ENCODE results near the gene SIL1. TPM values are rescaled to one million over a fixed set of nuclear protein-coding genes. Genes with fewer than 3 reads are reported as not detected.

SIL1 gene
- total RNA-seq, 1 experiment from 2014 or later, result 22.0 TPM

GRCh38 chr5:139212486-139212885, 14.3 kb upstream of the SIL1 start:
- BruUV-seq (replicated peaks), result no TSS peak
- H3K4me3 ChIP-seq (ENCODE audit: low read depth, low read length, poor library complexity, severe bottlenecking), result no peak overlapping the region
- no peaks in the 10 kb centered on the region for H3K27me3 ChIP-seq (replicated peaks; ENCODE audit: insufficient read depth, low read depth, low read length, poor library complexity)
- H3K36me3 ChIP-seq (ENCODE audit: insufficient read depth, low read length, poor library complexity, severe bottlenecking), result no peaks in the 10 kb centered on the region
- DNase-seq (ENCODE audit: low spot score), result no peak
- ChIA-PET POLR2A (ENCODE audit: low non-redundant PET) (no interaction called here), CTCF (no interaction called here)
- intact Hi-C loops (cut with micrococcal nuclease; ENCODE audit: unreplicated experiment), result no loop called here
- H3K4me1 ChIP-seq (ENCODE audit: insufficient read depth, low read length, poor library complexity, severe bottlenecking), result peaks cover 9% of the 10 kb centered on the region
- H3K9me3 ChIP-seq (ENCODE audit: low read depth, low read length, poor library complexity, severe bottlenecking), result no peaks in the 10 kb centered on the region
- TF ChIP-seq EZH2 (IDR thresholded peaks at IDR 0.05; ENCODE audit: borderline replicate concordance, low read depth, low read length, poor library complexity, severe bottlenecking), result no peak
- TF ChIP-seq, protein P1, sequence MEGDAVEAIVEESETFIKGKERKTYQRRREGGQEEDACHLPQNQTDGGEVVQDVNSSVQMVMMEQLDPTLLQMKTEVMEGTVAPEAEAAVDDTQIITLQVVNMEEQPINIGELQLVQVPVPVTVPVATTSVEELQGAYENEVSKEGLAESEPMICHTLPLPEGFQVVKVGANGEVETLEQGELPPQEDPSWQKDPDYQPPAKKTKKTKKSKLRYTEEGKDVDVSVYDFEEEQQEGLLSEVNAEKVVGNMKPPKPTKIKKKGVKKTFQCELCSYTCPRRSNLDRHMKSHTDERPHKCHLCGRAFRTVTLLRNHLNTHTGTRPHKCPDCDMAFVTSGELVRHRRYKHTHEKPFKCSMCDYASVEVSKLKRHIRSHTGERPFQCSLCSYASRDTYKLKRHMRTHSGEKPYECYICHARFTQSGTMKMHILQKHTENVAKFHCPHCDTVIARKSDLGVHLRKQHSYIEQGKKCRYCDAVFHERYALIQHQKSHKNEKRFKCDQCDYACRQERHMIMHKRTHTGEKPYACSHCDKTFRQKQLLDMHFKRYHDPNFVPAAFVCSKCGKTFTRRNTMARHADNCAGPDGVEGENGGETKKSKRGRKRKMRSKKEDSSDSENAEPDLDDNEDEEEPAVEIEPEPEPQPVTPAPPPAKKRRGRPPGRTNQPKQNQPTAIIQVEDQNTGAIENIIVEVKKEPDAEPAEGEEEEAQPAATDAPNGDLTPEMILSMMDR (conservative IDR thresholded peaks at IDR 0.05; ENCODE audit: low read depth, low read length), result no peak
- no peak overlapping the region for H3K27ac ChIP-seq (ENCODE audit: low read depth, low read length, poor library complexity, severe bottlenecking)

DNA sequence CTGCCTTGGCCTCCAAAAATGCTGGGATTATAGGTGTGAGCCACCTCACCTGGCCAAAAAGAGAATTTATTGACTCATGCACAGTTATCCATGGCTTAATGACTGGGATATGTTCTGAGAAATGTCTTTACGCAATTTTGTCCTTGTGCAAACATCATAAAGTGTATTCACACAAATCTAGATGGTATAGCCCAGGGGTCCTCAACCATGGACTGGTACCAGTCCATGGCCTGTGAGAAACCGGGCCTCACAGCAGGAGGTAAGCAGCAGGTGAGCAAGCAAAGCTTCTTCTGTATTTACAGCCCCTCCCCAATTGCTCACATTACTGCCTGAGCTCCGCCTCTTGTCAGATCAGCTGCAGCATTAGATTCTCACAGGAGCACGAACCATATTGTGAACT, 12.4 kb upstream of the SIL1 start:
- Histone ChIP-seq H3K27ac (ENCODE audit: low read depth, low read length, poor library complexity, severe bottlenecking) (no peak overlapping the region), H3K4me1 (ENCODE audit: insufficient read depth, low read length, poor library complexity, severe bottlenecking) (peaks cover 7% of the 10 kb centered on the region), H3K4me3 (ENCODE audit: low read depth, low read length, poor library complexity, severe bottlenecking) (no peak overlapping the region), H3K9me3 (ENCODE audit: low read depth, low read length, poor library complexity, severe bottlenecking) (no peaks in the 10 kb centered on the region), H3K36me3 (ENCODE audit: insufficient read depth, low read length, poor library complexity, severe bottlenecking) (no peaks in the 10 kb centered on the region), H3K27me3 (replicated peaks; ENCODE audit: insufficient read depth, low read depth, low read length, poor library complexity) (no peaks in the 10 kb centered on the region)
- no peak for TF ChIP-seq EZH2 (IDR thresholded peaks at IDR 0.05; ENCODE audit: borderline replicate concordance, low read depth, low read length, poor library complexity, severe bottlenecking)
- TF ChIP-seq, protein P1 (conservative IDR thresholded peaks at IDR 0.05; ENCODE audit: low read depth, low read length), result no peak
- POLR2A ChIA-PET (ENCODE audit: low non-redundant PET), result no interaction called here
- DNase-seq (ENCODE audit: low spot score), result no peak
- no TSS peak for BruUV-seq (replicated peaks)
- intact Hi-C loops (cut with micrococcal nuclease; ENCODE audit: unreplicated experiment), result no loop called here
- CTCF ChIA-PET, result no interaction called here

GRCh38 chr5:139207297-139208000, 9.3 kb upstream of the SIL1 start:
- ChIA-PET POLR2A (ENCODE audit: low non-redundant PET) (no interaction called here), CTCF (interaction anchor here (0.6 kb wide), 1 partner anchor 277 kb away, joined by 9 read pairs; no protein-coding TSS in a partner anchor)
- no peak for DNase-seq (ENCODE audit: low spot score)
- intact Hi-C loops (cut with micrococcal nuclease; ENCODE audit: unreplicated experiment), result no loop called here
- Histone ChIP-seq H3K27me3 (replicated peaks; ENCODE audit: insufficient read depth, low read depth, low read length, poor library complexity) (no peaks in the 10 kb centered on the region), H3K27ac (ENCODE audit: low read depth, low read length, poor library complexity, severe bottlenecking) (no peak overlapping the region), H3K36me3 (ENCODE audit: insufficient read depth, low read length, poor library complexity, severe bottlenecking) (no peaks in the 10 kb centered on the region), H3K4me1 (ENCODE audit: insufficient read depth, low read length, poor library complexity, severe bottlenecking) (no peaks in the 10 kb centered on the region), H3K4me3 (ENCODE audit: low read depth, low read length, poor library complexity, severe bottlenecking) (no peak overlapping the region), H3K9me3 (ENCODE audit: low read depth, low read length, poor library complexity, severe bottlenecking) (no peaks in the 10 kb centered on the region)
- BruUV-seq (replicated peaks), result no TSS peak
- TF ChIP-seq, protein P1 (conservative IDR thresholded peaks at IDR 0.05; ENCODE audit: low read depth, low read length), result no peak
- TF ChIP-seq EZH2 (IDR thresholded peaks at IDR 0.05; ENCODE audit: borderline replicate concordance, low read depth, low read length, poor library complexity, severe bottlenecking), result no peak
